Urinary bladder (tissue), 2 donors: ENCODE measurements around the gene GPR45. TPM values are rescaled to one million over a fixed set of nuclear protein-coding genes. Genes with fewer than 3 reads are reported as not detected.

Source experiments
- polyA plus RNA-seq: library from polyadenylated mRNA; stranded (reverse); fragments of 200-250 nt; gene quantifications from one replicate; pipeline ENCODE4 v1.2.3, GENCODE V29; 2013
- total RNA-seq: library from RNA; depleted of rRNA; stranded (reverse); fragments of >200 nt; gene quantifications from one replicate; pipeline ENCODE4 v1.2.3, GENCODE V29; 2014
- donor health status: healthy.

Gene GPR45
- total and polyA plus RNA-seq, 2 donors = not detected

Other genes starting within 250 kb of the GPR45 start
- gene MRPS9, start 203.7 kb upstream of the GPR45 start, total RNA-seq = 23.9 TPM
- 27.0 TPM for gene MRPS9, start 203.7 kb upstream of the GPR45 start, polyA plus RNA-seq
- gene TGFBRAP1, start 88.0 kb downstream of the GPR45 start, total RNA-seq = 13.9 TPM
- 12.1 TPM for gene TGFBRAP1, start 88.0 kb downstream of the GPR45 start, polyA plus RNA-seq
- gene C2orf49, start 95.8 kb downstream of the GPR45 start, total RNA-seq = 28.0 TPM
- gene C2orf49, start 95.8 kb downstream of the GPR45 start, polyA plus RNA-seq = 16.1 TPM
- gene FHL2, start 157.3 kb downstream of the GPR45 start, total RNA-seq = 48.4 TPM
- 95.1 TPM for gene FHL2, start 157.3 kb downstream of the GPR45 start, polyA plus RNA-seq